K562 (cell line): ENCODE data around the gene AIG1. TPM values are rescaled to one million over a fixed set of nuclear protein-coding genes. Genes with fewer than 3 reads are reported as not detected.

Experiments
- ATAC-seq: fragments of 200-7000 bp; cut with Tn5 transposase; 3 replicates; pipeline ENCODE4 v1.9.1; 2020; ENCODE audit warnings: moderate library complexity
- BruUV-seq: library from RNA; stranded (reverse); fragments of 400-500 nt; replicated peaks from 2 replicates; lab custom pipeline; 2021; lab: Mats Ljungman, UMichigan
- CTCF ChIA-PET: fragments of 300-600 bp; formaldehyde crosslinking; extraction: SDS; loops from one replicate; lab custom pipeline; 2021; ENCODE audit warnings: low intra/inter-chr PET ratio; lab: Yijun Ruan, JAX
- POLR2A ChIA-PET: fragments of 300-600, 350-650 bp; sonication (Branson Sonifier 250); formaldehyde crosslinking; extraction: SDS; loops from one replicate; lab custom pipeline; 2021; ENCODE audit warnings: antibody characterized with exemption, inconsistent platforms; lab: Yijun Ruan, JAX
- DNase-seq, 4 experiments: peaks; one replicate each; pipeline versions ENCODE4 v3.0.0 to v3.0.0-alpha.2; 2011 to 2018; ENCODE audit warnings: low spot score in 3 of 4, mixed read lengths in 3 of 4; ENCODE audit errors: extremely low read depth in 1 of 4
- FAIRE-seq: peaks from 2 replicates; lab custom pipeline; 2011; peaks lifted over from hg19 to GRCh38; lab: Jason Lieb, UNC
- H2AFZ ChIP-seq: 2 replicates; pipeline ENCODE4 v1.6.0; 2011; ENCODE audit warnings: low read depth, low read length, control low read depth, inconsistent platforms
- H3K27ac ChIP-seq: fragments of 200-600 bp; 3 replicates; pipeline ENCODE4 v1.8.0; 2011; ENCODE audit warnings: low read depth, mild to moderate bottlenecking, control low read depth, inconsistent platforms, low read length, moderate library complexity, mixed read lengths; ENCODE audit errors: extremely low read depth
- H3K27me3 ChIP-seq, 2 experiments: fragments of 300-600 bp in 1 of 2; 2 replicates in 1 of 2; 3 replicates in 1 of 2; pipeline versions ENCODE4 v1.6.0 to v1.8.0; 2011; ENCODE audit warnings: inconsistent platforms in 2 of 2, low read length in 2 of 2, mild to moderate bottlenecking in 1 of 2, mixed read lengths in 1 of 2, moderate library complexity in 1 of 2; ENCODE audit not compliant: control insufficient read depth in 2 of 2, insufficient read depth in 2 of 2
- H3K36me3 ChIP-seq: fragments of 300-600 bp; 3 replicates; pipeline ENCODE4 v1.8.0; 2011; ENCODE audit warnings: mild to moderate bottlenecking, low read length, inconsistent platforms; ENCODE audit not compliant: control insufficient read depth, insufficient read depth
- H3K4me1 ChIP-seq, 2 experiments: fragments of 200-600 bp in 1 of 2; replicated peaks in 1 of 2; 2 replicates in 1 of 2; 3 replicates in 1 of 2; pipeline versions ENCODE4 v1.5.1 to v1.8.0; 2011; ENCODE audit warnings: inconsistent platforms in 2 of 2, low read length in 2 of 2, mild to moderate bottlenecking in 1 of 2, mixed read lengths in 1 of 2, moderate library complexity in 1 of 2; ENCODE audit not compliant: control insufficient read depth in 2 of 2, insufficient read depth in 2 of 2
- H3K4me2 ChIP-seq: 2 replicates; pipeline ENCODE4 v1.6.1; 2011; ENCODE audit warnings: low read length, control low read depth, inconsistent platforms, mixed read lengths; ENCODE audit not compliant: insufficient read depth
- H3K4me3 ChIP-seq: fragments of 200-600 bp; sonication (generic), shearing (Covaris generic); 2 replicates; pipeline ENCODE4 v1.5.1; 2016; ENCODE audit warnings: control low read depth, inconsistent platforms
- H3K79me2 ChIP-seq: fragments of 200-600 bp; 3 replicates; pipeline ENCODE4 v1.8.0; 2011; ENCODE audit warnings: low read length, inconsistent platforms; ENCODE audit not compliant: control insufficient read depth, insufficient read depth
- H3K9ac ChIP-seq, 2 experiments: 2 replicates each; pipeline versions ENCODE4 v1.6.0 to v1.6.1; 2011; ENCODE audit warnings: low read depth in 2 of 2, low read length in 2 of 2, control low read depth in 1 of 2, inconsistent platforms in 1 of 2, mild to moderate bottlenecking in 1 of 2, mixed read lengths in 1 of 2; ENCODE audit not compliant: insufficient read depth in 1 of 2
- H3K9me1 ChIP-seq: one replicate; pipeline ENCODE4 v1.6.0; 2011; ENCODE audit warnings: inconsistent platforms, mild to moderate bottlenecking, low read length, moderate library complexity; ENCODE audit not compliant: control insufficient read depth, insufficient read depth
- H3K9me3 ChIP-seq: replicated peaks from 2 replicates; pipeline ENCODE4 v1.5.1; 2011; ENCODE audit warnings: low read depth, low read length, inconsistent platforms; ENCODE audit not compliant: control insufficient read depth, insufficient read depth
- H4K20me1 ChIP-seq: replicated peaks from 2 replicates; pipeline ENCODE4 v1.6.1; 2011; ENCODE audit warnings: low read length, inconsistent platforms, mixed read lengths; ENCODE audit not compliant: control insufficient read depth, insufficient read depth
- CBFA2T2 ChIP-seq: fragments of 450-650 bp; conservative IDR thresholded peaks from 2 replicates; pipeline ENCODE4 v1.6.1; 2017; ENCODE audit warnings: mild to moderate bottlenecking
- CBFA2T3 ChIP-seq: fragments of 450-650 bp; IDR thresholded peaks from 2 replicates; pipeline ENCODE4 v1.6.1; 2017
- CBX3 ChIP-seq, 2 experiments: IDR thresholded peaks; 1 replicate in 1 of 2; 2 replicates in 1 of 2; pipeline ENCODE4 v1.6.1; 2012; ENCODE audit warnings: inconsistent platforms in 2 of 2, low read length in 2 of 2, borderline replicate concordance in 1 of 2, control low read depth in 1 of 2
- CC2D1A ChIP-seq: fragments of 450-650 bp; IDR thresholded peaks from 2 replicates; pipeline ENCODE4 v1.6.1; 2017; ENCODE audit warnings: mild to moderate bottlenecking
- CTCF ChIP-seq, 3 experiments: IDR thresholded peaks in 2 of 3; conservative IDR thresholded peaks in 1 of 3; 2 replicates each; pipeline ENCODE4 v1.5.1; 2011 to 2012; ENCODE audit warnings: low read length in 3 of 3, mild to moderate bottlenecking in 3 of 3, control low read depth in 2 of 3, improper control_type of control experiment in 1 of 3, inconsistent platforms in 1 of 3, low read depth in 1 of 3, mixed read lengths in 1 of 3, moderate library complexity in 1 of 3; ENCODE audit not compliant: insufficient read depth in 2 of 3
- CTCFL ChIP-seq: IDR thresholded peaks from 2 replicates; pipeline ENCODE4 v1.6.1; 2011; ENCODE audit warnings: borderline replicate concordance, low read depth, mild to moderate bottlenecking, moderate library complexity, low read length; ENCODE audit not compliant: insufficient read depth, poor library complexity, severe bottlenecking
- FOXM1 ChIP-seq, 2 experiments: fragments of 450-650 bp in 1 of 2; sonication (generic) in 1 of 2; formaldehyde crosslinking in 1 of 2; IDR thresholded peaks; 2 replicates each; pipeline versions ENCODE4 v1.6.1 to v1.9.0; 2017 to 2022; ENCODE audit warnings: low read depth in 2 of 2, mild to moderate bottlenecking in 2 of 2, missing genetic modification reagents in 1 of 2, moderate library complexity in 1 of 2
- GATA2 ChIP-seq: sonication (generic); formaldehyde crosslinking; IDR thresholded peaks from 2 replicates; pipeline ENCODE4 v1.4.0; 2020; ENCODE audit warnings: mild to moderate bottlenecking, missing genetic modification reagents
- PCBP2 ChIP-seq: fragments of 200-400 bp; formaldehyde crosslinking; IDR thresholded peaks from 2 replicates; pipeline ENCODE4 v1.6.1; 2018; ENCODE audit warnings: low read length, low read depth, mild to moderate bottlenecking, moderate library complexity; ENCODE audit not compliant: poor library complexity, severe bottlenecking
- RAD21 ChIP-seq, 2 experiments: fragments of 250-450 bp in 1 of 2; fragments of 450-650 bp in 1 of 2; sonication (Bioruptor Pico) in 1 of 2; formaldehyde crosslinking in 1 of 2; IDR thresholded peaks in 1 of 2; conservative IDR thresholded peaks in 1 of 2; 2 replicates each; pipeline versions ENCODE4 v1.4.0 to v1.8.0; 2020 to 2022; ENCODE audit warnings: mild to moderate bottlenecking in 2 of 2, moderate library complexity in 1 of 2
- SNIP1 ChIP-seq: fragments of 450-650 bp; IDR thresholded peaks from 2 replicates; pipeline ENCODE4 v1.7.1; 2017; ENCODE audit warnings: low read depth, mild to moderate bottlenecking
- ZBTB33 ChIP-seq: sonication (generic); formaldehyde crosslinking; IDR thresholded peaks from 2 replicates; pipeline ENCODE4 v1.8.1; 2023; ENCODE audit warnings: mild to moderate bottlenecking, missing genetic modification reagents
- WGBS: fragments of 100-300 bp; shearing (Covaris generic); methylation state at CpG from one replicate; pipeline ENCODE4 v1.1.6; 2016; ENCODE audit warnings: low coverage, mixed read lengths; ENCODE audit not compliant: insufficient coverage; ENCODE audit errors: missing lambda C conversion rate; 5-methylcytosine and 5-hydroxymethylcytosine counted together
- in situ Hi-C: fragments of 300-500 bp; cut with MboI; formaldehyde crosslinking; loops from 4 replicates; pipeline ENCODE4 v1.15.0; 2018; ENCODE audit warnings: inconsistent platforms, mixed read lengths
- intact Hi-C: fragments of 100-400 bp; cut with micrococcal nuclease; formaldehyde crosslinking; loops from 2 replicates; pipeline ENCODE4 v1.14.2; 2022
- polyA plus RNA-seq, 8 experiments: library from polyadenylated mRNA; depleted of rRNA in 4 of 8; stranded (reverse) in 5 of 8; unstranded in 3 of 8; fragments of >200 nt; fragmentation: Nextera tagmentation in 2 of 8; fragmentation: Illumina TruSeq in 1 of 8; extraction: Ambion mirVana in 2 of 8; extraction: Trizol in 1 of 8; gene quantifications; 2 replicates each; pipeline versions ENCODE4 v1.2.1 to v1.2.3, GENCODE V29; 2011 to 2014; ENCODE audit warnings: inconsistent platforms in 1 of 8, missing spikeins in 1 of 8
- total RNA-seq, 7 experiments: library from RNA; depleted of rRNA in 6 of 7; stranded (reverse); fragments of >200 nt in 6 of 7; fragmentation: Illumina TruSeq in 2 of 7; extraction: Trizol in 2 of 7; gene quantifications; 2 replicates each; pipeline versions ENCODE4 v1.2.1 to v1.2.3, GENCODE V29; 2011 to 2021; ENCODE audit warnings: low replicate concordance in 1 of 7

The AIG1 gene
- total and polyA plus RNA-seq, 9 of the 15 experiments (the other 6 are each of a cell fraction or from before 2014, with no cell fraction given), result 74.8 to 333 (median 127) TPM

GRCh38 chr6:143176090-143177021 is 115.7 kb downstream of the AIG1 start:
- no peaks in the 10 kb centered on the region; the same call in 1 of the 2 replicates for H4K20me1 ChIP-seq
- no peak for FAIRE-seq
- TF ChIP-seq CBFA2T3, result peak; percentile 43; the same call in 1 of the 2 replicates
- TF ChIP-seq RAD21 (CRISPR knock-in tag; conservative IDR thresholded peaks at IDR 0.05 in 1 of 2, IDR thresholded peaks at IDR 0.05 in 1 of 2), result 0 out of 4 replicates have a peak, but pooled peaks of 1 of the 2 experiments have one; percentile 10
- 0 out of 2 replicates have a peak, but pooled peaks have one; percentile 9 for TF ChIP-seq CBFA2T2
- no peak for TF ChIP-seq PCBP2
- peak in 1 of 2 experiments; percentile 74; a peak in 1 of 3 replicates for TF ChIP-seq CBX3 (IDR thresholded peaks at IDR 0.05; ENCODE audit: borderline replicate concordance in 1 of 2, low read length in 2 of 2)
- TF ChIP-seq GATA2 (CRISPR knock-in tag), result peak; percentile 25; the same call in 1 of the 2 replicates
- TF ChIP-seq ZBTB33, result peak; percentile 64
- TF ChIP-seq SNIP1, result 0 out of 2 replicates have a peak, but pooled peaks have one; percentile 25
- TF ChIP-seq CTCFL, result peak; percentile 38
- TF ChIP-seq CC2D1A, result peak; percentile 94
- peak; percentile 39 to 64 (median 50) for TF ChIP-seq CTCF (IDR thresholded peaks at IDR 0.05 in 2 of 3, conservative IDR thresholded peaks at IDR 0.05 in 1 of 3; ENCODE audit: insufficient read depth in 2 of 3, low read depth in 1 of 3, low read length in 3 of 3)
- peak; percentile 22; the same call in 1 of the 2 replicates for TF ChIP-seq FOXM1 (IDR thresholded peaks at IDR 0.05; ENCODE audit: low read depth)
- no peak for TF ChIP-seq FOXM1 (CRISPR knock-in tag; IDR thresholded peaks at IDR 0.05; ENCODE audit: low read depth)

More at GRCh38 chr6:143176090-143177021, 115.7 kb downstream of the AIG1 start:
- Histone ChIP-seq H3K9me3 (peaks cover 16% of the 10 kb centered on the region), H3K4me2 (no peak overlapping the region), H2AFZ (no peak overlapping the region), H3K36me3 (peaks cover 98% of the 10 kb centered on the region), H3K27ac (peak overlapping the region; percentile 21; the same call in 1 of the 3 replicates), H3K4me1 (peaks cover 0 to 10% of the 10 kb centered on the region in 2 experiments; a peak in 3 of 5 replicates), H3K4me3 (no peak overlapping the region), H3K9me1 (peaks cover 5% of the 10 kb centered on the region), H3K79me2 (peaks cover 100% of the 10 kb centered on the region), H3K9ac (0 out of 4 replicates have a peak overlapping the region, but pooled peaks of 1 of the 2 experiments have one; percentile 70), H3K27me3 (no peaks in the 10 kb centered on the region)
- BruUV-seq, result no TSS peak
- ATAC-seq (peak; percentile 79), DNase-seq (peak in 1 of 4 experiments; percentile 58)
- intact Hi-C loops, result no loop called here
- ChIA-PET CTCF (no interaction called here), POLR2A (interaction anchor here (0.7 to 2.4 kb wide), 5 partner anchors 10 to 16 kb away, joined by 3 to 9 read pairs (median 3); no protein-coding TSS in a partner anchor)
- 75% methylated on average over 11 of the region's 12 CpGs for WGBS
- in situ Hi-C loops, result no loop called here
